H1 (cell line): ENCODE measurements around the gene HOXD11.

ENCODE experiments used
- BACH1 ChIP-seq: IDR thresholded peaks from 2 replicates; pipeline ENCODE4 v1.6.1; 2012; ENCODE audit warnings: low read length, improper control_type of control experiment
- BCL11A ChIP-seq, 2 experiments: IDR thresholded peaks; one replicate each; pipeline ENCODE4 v1.6.1; 2011; ENCODE audit warnings: low read depth in 2 of 2, low read length in 2 of 2, mild to moderate bottlenecking in 2 of 2
- CBX8 ChIP-seq: fragments of 300-800, 300-1000 bp; sonication (generic); IDR thresholded peaks from 2 replicates; pipeline ENCODE4 v1.7.1; 2016; ENCODE audit warnings: low read depth, low read length, borderline replicate concordance
- CREB1 ChIP-seq: IDR thresholded peaks from 2 replicates; pipeline ENCODE4 v1.6.1; 2012; ENCODE audit warnings: inconsistent platforms
- EZH2 ChIP-seq: fragments of 200-600 bp; sonication (generic); IDR thresholded peaks from 2 replicates; pipeline ENCODE4 v1.7.1; 2012; ENCODE audit warnings: low read depth, mild to moderate bottlenecking, moderate library complexity, low read length, inconsistent platforms; ENCODE audit not compliant: severe bottlenecking
- FOSL1 ChIP-seq: IDR thresholded peaks from 2 replicates; pipeline ENCODE4 v1.6.1; 2011; ENCODE audit warnings: mild to moderate bottlenecking, low read depth, low read length, moderate library complexity; ENCODE audit not compliant: insufficient read depth
- KDM1A ChIP-seq: fragments of 200-600, 300-600 bp; sonication (generic); IDR thresholded peaks from 2 replicates; pipeline ENCODE4 v1.7.1; 2016; ENCODE audit warnings: mild to moderate bottlenecking, low read length, borderline replicate concordance
- POLR2A ChIP-seq, 2 experiments: IDR thresholded peaks; 1 replicate in 1 of 2; 2 replicates in 1 of 2; pipeline ENCODE4 v1.6.1; 2011; ENCODE audit warnings: low read depth in 2 of 2, low read length in 2 of 2, mild to moderate bottlenecking in 2 of 2; ENCODE audit errors: control extremely low read depth in 1 of 2
- POLR2AphosphoS5 ChIP-seq: IDR thresholded peaks from 2 replicates; pipeline ENCODE4 v1.6.1; 2011; ENCODE audit warnings: low read depth, low read length
- SP1 ChIP-seq: IDR thresholded peaks from 2 replicates; pipeline ENCODE4 v1.6.1; 2011; ENCODE audit warnings: low read depth, low read length
- SRF ChIP-seq: IDR thresholded peaks from 2 replicates; pipeline ENCODE4 v1.6.1; 2011; ENCODE audit warnings: mild to moderate bottlenecking, low read depth, low read length, moderate library complexity
- YY1 ChIP-seq: IDR thresholded peaks from 2 replicates; pipeline ENCODE4 v1.6.1; 2011; ENCODE audit warnings: low read depth, mild to moderate bottlenecking, low read length
- TF ChIP-seq, protein P1 (sequence below), 3 experiments: IDR thresholded peaks; 1 replicate in 2 of 3; 2 replicates in 1 of 3; pipeline versions ENCODE4 v1.5.1 to v1.6.1; 2011; ENCODE audit warnings: low read length in 3 of 3, mild to moderate bottlenecking in 3 of 3, inconsistent platforms in 2 of 3, low read depth in 1 of 3, moderate library complexity in 1 of 3; ENCODE audit not compliant: insufficient read depth in 1 of 3; ENCODE audit errors: control extremely low read depth in 1 of 3
- TF ChIP-seq, protein P2 (sequence below): IDR thresholded peaks from 2 replicates; pipeline ENCODE4 v1.6.1; 2012; ENCODE audit warnings: low read length, inconsistent platforms

DNA sequence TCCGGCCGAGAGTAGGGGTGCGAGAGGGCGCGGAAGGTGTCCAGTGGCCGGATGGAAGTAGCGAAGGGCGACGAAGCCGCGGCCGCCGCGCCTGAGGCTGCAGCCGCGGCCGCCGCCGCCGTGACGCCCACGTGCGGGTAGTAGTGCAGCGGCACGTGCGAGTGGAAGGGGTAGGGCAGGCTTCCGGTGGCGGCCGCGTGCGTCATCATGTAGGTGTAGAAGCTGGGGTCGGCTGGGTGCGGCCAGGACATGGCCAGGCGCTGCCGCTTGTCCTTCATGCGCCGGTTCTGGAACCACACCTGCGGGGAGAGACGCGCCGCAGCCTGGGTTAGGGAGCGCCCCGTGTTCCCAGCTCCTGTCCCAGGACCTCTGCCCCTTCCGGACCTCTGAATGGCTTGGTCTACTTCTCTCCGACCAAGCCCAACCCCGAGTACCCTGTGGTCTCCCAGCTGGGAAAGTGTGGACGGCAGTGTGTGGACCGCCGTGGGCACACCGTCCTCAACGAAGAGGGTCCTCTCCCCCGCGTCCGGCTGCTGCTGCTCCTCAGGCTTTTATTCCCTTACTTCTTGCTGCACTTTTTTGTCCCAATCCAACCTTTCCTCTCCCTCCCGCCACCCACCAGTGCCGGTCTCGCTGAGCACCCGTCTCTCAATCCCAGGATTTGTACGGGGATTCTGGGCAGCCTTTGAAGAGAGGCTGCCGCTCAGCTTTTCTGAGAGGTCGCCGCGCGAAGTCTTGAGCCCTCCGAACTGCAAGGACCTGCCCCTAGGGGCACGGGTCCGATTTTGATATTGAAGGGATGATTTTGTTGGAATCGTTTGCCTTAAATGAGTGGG is 26.3 kb upstream of the HOXD11 start:
- TF ChIP-seq, protein P1, sequence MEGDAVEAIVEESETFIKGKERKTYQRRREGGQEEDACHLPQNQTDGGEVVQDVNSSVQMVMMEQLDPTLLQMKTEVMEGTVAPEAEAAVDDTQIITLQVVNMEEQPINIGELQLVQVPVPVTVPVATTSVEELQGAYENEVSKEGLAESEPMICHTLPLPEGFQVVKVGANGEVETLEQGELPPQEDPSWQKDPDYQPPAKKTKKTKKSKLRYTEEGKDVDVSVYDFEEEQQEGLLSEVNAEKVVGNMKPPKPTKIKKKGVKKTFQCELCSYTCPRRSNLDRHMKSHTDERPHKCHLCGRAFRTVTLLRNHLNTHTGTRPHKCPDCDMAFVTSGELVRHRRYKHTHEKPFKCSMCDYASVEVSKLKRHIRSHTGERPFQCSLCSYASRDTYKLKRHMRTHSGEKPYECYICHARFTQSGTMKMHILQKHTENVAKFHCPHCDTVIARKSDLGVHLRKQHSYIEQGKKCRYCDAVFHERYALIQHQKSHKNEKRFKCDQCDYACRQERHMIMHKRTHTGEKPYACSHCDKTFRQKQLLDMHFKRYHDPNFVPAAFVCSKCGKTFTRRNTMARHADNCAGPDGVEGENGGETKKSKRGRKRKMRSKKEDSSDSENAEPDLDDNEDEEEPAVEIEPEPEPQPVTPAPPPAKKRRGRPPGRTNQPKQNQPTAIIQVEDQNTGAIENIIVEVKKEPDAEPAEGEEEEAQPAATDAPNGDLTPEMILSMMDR (IDR thresholded peaks at IDR 0.05; ENCODE audit: control extremely low read depth in 1 of 3, insufficient read depth in 1 of 3, low read depth in 1 of 3, low read length in 3 of 3): no peak
- peak; percentile 96; the same call in 1 of the 2 replicates for TF ChIP-seq CBX8
- TF ChIP-seq SRF: no peak
- TF ChIP-seq CREB1: no peak
- no peak for TF ChIP-seq POLR2AphosphoS5
- TF ChIP-seq, protein P2, sequence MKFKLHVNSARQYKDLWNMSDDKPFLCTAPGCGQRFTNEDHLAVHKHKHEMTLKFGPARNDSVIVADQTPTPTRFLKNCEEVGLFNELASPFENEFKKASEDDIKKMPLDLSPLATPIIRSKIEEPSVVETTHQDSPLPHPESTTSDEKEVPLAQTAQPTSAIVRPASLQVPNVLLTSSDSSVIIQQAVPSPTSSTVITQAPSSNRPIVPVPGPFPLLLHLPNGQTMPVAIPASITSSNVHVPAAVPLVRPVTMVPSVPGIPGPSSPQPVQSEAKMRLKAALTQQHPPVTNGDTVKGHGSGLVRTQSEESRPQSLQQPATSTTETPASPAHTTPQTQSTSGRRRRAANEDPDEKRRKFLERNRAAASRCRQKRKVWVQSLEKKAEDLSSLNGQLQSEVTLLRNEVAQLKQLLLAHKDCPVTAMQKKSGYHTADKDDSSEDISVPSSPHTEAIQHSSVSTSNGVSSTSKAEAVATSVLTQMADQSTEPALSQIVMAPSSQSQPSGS: no peak
- no peak for TF ChIP-seq BACH1
- TF ChIP-seq FOSL1: no peak
- TF ChIP-seq EZH2: peak; percentile 84
- no peak for TF ChIP-seq YY1
- no peak for TF ChIP-seq BCL11A (IDR thresholded peaks at IDR 0.05; ENCODE audit: low read depth in 2 of 2, low read length in 2 of 2)
- no peak for TF ChIP-seq POLR2A (IDR thresholded peaks at IDR 0.05; ENCODE audit: control extremely low read depth in 1 of 2, low read depth in 2 of 2, low read length in 2 of 2)
- no peak for TF ChIP-seq KDM1A
- no peak for TF ChIP-seq SP1
